NT2/D1 (cell line): ENCODE results near the gene ROR2.

ENCODE experiments used
- DNase-seq: peaks from one replicate; pipeline ENCODE4 v3.0.0-alpha.2; 2011; ENCODE audit warnings: low read depth, low spot score
- H3K27me3 ChIP-seq: 2 replicates; pipeline ENCODE4 v1.6.0; 2011; ENCODE audit warnings: mild to moderate bottlenecking; ENCODE audit not compliant: insufficient read length, insufficient read depth
- H3K36me3 ChIP-seq: 2 replicates; pipeline ENCODE4 v1.6.1; 2011; ENCODE audit warnings: mild to moderate bottlenecking, low read length, mixed read lengths; ENCODE audit not compliant: insufficient read depth, insufficient read length
- H3K4me1 ChIP-seq: 2 replicates; pipeline ENCODE4 v1.5.1; 2011; ENCODE audit not compliant: insufficient read depth, insufficient read length
- H3K4me3 ChIP-seq: 2 replicates; pipeline ENCODE4 v1.5.1; 2011; ENCODE audit warnings: low read depth; ENCODE audit not compliant: insufficient read length
- H3K9ac ChIP-seq: 2 replicates; pipeline ENCODE4 v1.6.0; 2011; ENCODE audit warnings: low read depth; ENCODE audit not compliant: insufficient read length
- H3K9me3 ChIP-seq: 2 replicates; pipeline ENCODE4 v1.5.1; 2011; ENCODE audit warnings: mild to moderate bottlenecking, low read length; ENCODE audit not compliant: insufficient read depth
- SUZ12 ChIP-seq: IDR thresholded peaks from 2 replicates; pipeline ENCODE4 v1.6.1; 2011; ENCODE audit not compliant: insufficient read length, insufficient read depth; ENCODE audit errors: extremely low read depth
- YY1 ChIP-seq: IDR thresholded peaks from 2 replicates; pipeline ENCODE4 v1.6.1; 2011; ENCODE audit not compliant: insufficient read length, insufficient read depth
- ZNF274 ChIP-seq: IDR thresholded peaks from 2 replicates; pipeline ENCODE4 v1.6.1; 2011; ENCODE audit warnings: mild to moderate bottlenecking, low read depth, low read length

The ROR2 gene

DNA sequence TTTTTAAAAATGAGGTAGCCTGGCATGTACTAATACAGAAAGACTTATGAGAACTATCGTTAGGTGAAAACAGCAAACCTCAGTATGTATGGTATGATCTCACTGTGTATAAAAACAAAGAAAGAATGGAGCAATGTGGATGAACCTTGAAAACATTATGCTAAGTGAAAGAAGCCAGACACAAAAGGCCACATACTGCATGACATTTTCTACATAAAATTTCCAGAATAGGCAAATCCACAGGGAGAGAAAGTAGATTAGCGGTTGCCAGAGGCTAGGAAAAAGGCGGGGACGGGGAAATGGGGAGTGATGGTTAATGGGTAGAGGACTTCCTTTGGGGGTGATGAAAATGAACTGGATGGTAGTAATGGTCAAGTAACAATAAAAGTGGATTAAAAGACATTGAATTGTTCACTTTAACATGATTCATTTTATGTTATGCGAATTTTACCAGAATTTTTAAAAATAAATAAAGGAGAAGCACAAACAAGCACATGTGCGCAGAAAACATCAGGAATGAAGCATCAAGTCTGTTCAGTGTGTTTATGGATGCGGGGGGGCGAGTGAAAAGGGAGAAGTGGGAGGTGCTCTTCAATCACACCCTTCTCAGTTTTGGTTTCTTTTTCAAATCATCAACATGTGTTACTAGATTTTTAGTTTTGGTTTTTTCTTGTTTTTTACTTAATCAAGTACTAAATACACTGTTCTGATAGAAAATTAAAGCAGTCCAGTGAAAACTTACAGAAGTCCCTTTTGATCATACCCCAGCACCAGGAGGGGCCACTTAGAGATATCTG lies 16.3 kb downstream of the ROR2 start:
- Histone ChIP-seq H3K4me1 (peaks cover 4% of the 10 kb centered on the region), H3K27me3 (no peaks in the 10 kb centered on the region), H3K9me3 (peaks cover 49% of the 10 kb centered on the region), H3K4me3 (no peak overlapping the region), H3K9ac (no peak overlapping the region), H3K36me3 (peaks cover 3% of the 10 kb centered on the region)
- TF ChIP-seq ZNF274 (no peak), YY1 (no peak), SUZ12 (no peak)
- DNase-seq: no peak

DNA sequence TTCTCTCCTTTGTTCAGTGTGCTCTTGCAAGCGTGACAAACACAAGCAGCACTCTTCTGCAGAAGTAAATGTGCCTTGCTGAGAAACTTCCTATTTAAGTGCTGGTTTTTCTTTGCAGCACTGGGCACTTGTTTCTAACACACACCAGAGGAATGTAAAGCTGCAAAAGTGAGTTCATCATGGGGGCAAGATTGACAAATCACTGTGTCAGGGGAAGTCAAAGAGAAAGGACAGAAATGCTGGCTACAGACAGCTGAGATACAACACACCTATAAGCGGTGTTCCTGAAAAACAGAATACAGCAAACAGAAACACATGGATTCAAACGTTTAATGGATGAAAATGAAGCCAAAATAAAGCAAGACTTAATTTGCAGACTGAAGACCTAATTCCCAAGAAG lies 19.6 kb downstream of the ROR2 start:
- DNase-seq: no peak
- Histone ChIP-seq H3K27me3 (no peaks in the 10 kb centered on the region), H3K9ac (no peak overlapping the region), H3K4me3 (no peak overlapping the region), H3K9me3 (peaks cover 58% of the 10 kb centered on the region), H3K36me3 (peaks cover 3% of the 10 kb centered on the region), H3K4me1 (peaks cover 5% of the 10 kb centered on the region)
- TF ChIP-seq ZNF274 (no peak), SUZ12 (no peak), YY1 (no peak)

DNA sequence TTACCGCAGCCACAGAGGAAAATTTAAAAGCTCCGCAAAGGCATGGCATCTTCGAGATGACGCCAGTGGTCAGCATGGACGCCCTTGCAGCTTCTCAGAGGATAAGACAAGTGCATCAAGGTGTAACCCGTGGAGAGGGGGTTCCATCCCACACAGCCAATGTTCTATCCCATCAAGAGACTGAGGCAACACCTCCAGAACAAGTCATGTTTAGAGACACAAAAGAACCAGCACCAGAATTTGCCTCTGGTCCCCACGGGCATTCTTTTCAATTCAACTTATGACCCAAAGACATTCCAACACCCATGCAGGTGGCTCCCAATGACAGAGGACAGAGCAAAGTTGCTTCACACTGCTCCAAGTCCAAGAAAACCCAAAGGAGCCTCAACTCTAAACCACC lies 20.7 kb downstream of the ROR2 start:
- no peak for DNase-seq
- H3K27me3 ChIP-seq: no peaks in the 10 kb centered on the region
- H3K4me3 ChIP-seq: no peak overlapping the region
- TF ChIP-seq SUZ12: no peak
- TF ChIP-seq YY1: no peak
- no peak for TF ChIP-seq ZNF274
- no peak overlapping the region for H3K9ac ChIP-seq
- H3K36me3 ChIP-seq: peaks cover 3% of the 10 kb centered on the region
- H3K4me1 ChIP-seq: peaks cover 5% of the 10 kb centered on the region
- H3K9me3 ChIP-seq: peaks cover 58% of the 10 kb centered on the region

DNA sequence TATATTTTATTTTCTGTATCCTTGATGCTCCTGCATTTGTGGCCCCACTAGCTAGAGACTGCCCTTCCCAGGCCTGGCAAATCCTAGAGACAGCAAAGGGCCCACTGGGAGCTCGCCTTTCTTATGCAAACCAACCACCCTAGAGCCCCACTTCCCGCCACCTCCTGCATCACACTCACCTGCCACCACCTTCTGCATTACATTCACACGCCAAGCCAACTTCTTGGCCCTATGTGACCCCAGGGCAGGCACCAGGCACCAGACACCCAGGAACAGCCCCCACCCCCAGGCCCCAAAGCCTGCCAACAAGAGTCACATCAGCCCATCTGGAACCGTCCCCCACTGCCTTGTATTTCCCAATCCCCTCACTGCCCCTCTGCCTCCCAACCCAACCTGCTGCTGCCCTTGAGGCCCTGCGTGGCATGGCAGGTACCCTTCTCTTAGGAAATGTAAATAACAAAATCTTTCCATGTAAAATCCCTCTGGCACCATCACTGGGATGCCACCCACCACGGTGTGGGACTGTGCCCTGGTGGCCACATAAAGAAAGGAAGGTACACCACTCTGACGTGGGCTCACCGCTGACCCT lies 22.0 kb downstream of the ROR2 start:
- TF ChIP-seq ZNF274 (no peak), YY1 (no peak), SUZ12 (no peak)
- DNase-seq: no peak

DNA sequence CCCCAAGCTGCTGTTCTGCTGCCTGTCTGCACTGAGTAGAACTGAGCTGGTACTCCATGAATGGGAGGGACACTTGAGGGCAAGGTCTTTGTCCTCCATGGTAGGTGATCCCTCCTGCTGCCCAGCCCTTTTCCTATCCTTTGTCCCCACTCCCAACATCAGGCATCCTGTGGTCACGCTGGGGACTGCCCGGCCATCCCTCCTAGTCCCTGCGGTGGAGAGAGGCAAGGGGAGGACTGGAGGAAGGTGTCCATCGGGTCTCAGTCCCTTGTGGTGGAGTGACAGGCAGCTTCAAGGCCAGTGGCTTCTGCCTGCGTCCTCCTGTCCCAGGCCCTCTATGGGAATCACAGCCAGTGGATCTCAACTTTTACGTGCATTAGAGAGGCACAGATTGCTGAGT lies 25.9 kb downstream of the ROR2 start:
- TF ChIP-seq SUZ12 (no peak), YY1 (no peak), ZNF274 (no peak)
- Histone ChIP-seq H3K4me1 (peaks cover 16% of the 10 kb centered on the region), H3K36me3 (no peaks in the 10 kb centered on the region), H3K4me3 (no peak overlapping the region), H3K9me3 (peaks cover 13% of the 10 kb centered on the region; the same call in 1 of the 2 replicates), H3K27me3 (peaks cover 26% of the 10 kb centered on the region), H3K9ac (no peak overlapping the region)
- no peak for DNase-seq

More for the DNA sequence above, 22.0 kb downstream of the ROR2 start:
- Histone ChIP-seq H3K9ac (no peak overlapping the region), H3K4me3 (no peak overlapping the region), H3K27me3 (peaks cover 10% of the 10 kb centered on the region), H3K9me3 (peaks cover 49% of the 10 kb centered on the region), H3K36me3 (peaks cover 3% of the 10 kb centered on the region), H3K4me1 (peaks cover 5% of the 10 kb centered on the region)

DNA sequence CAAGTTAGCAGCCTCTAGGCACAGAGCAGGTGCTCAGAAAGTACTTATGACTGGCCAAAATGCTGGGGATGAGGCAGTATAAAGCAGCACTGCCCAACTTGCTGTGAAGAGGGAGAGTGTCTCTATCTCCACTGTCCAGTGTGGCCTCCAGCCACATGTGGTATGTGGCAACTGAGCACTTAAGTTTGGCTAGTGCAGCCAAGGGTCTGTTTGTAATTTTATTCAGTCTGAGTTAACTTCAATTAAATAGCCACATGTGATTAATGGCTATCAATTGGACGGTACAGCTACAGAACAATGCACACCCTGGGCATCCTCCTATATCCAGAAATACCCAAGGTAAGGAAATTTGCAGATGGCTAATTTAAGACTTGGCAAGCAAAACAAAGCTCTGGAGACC lies 26.9 kb downstream of the ROR2 start:
- H3K9ac ChIP-seq: no peak overlapping the region
- no peak for DNase-seq
- peaks cover 3% of the 10 kb centered on the region; the same call in 1 of the 2 replicates for H3K9me3 ChIP-seq
- peaks cover 14% of the 10 kb centered on the region for H3K4me1 ChIP-seq
- H3K27me3 ChIP-seq: peaks cover 29% of the 10 kb centered on the region
- no peaks in the 10 kb centered on the region for H3K36me3 ChIP-seq
- H3K4me3 ChIP-seq: no peak overlapping the region
- TF ChIP-seq ZNF274 (no peak), YY1 (no peak), SUZ12 (no peak)

DNA sequence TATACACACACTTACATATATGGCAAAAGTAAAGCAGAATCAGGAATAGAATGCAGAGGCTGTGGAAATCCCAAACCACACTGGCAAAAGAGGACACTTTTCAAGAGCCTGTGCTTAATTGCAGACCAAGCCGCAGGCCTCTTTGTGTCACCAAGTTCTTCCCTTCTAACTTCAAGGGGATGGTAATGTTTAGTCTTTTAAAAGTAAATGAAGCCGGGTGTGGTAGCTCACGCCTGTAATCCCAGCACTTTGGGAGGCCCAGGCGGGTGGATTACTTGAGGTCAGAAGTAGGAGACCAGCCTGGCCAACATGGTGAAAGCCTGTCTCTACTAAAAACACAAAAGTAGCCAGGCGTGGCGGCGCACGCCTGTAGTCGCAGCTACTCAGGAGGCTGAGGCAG lies 28.7 kb downstream of the ROR2 start:
- no peak overlapping the region for H3K4me3 ChIP-seq
- TF ChIP-seq ZNF274 (no peak), SUZ12 (no peak), YY1 (no peak)
- no peaks in the 10 kb centered on the region for H3K9me3 ChIP-seq
- no peak overlapping the region for H3K9ac ChIP-seq
- H3K4me1 ChIP-seq: peaks cover 11% of the 10 kb centered on the region
- H3K27me3 ChIP-seq: peaks cover 29% of the 10 kb centered on the region
- no peaks in the 10 kb centered on the region for H3K36me3 ChIP-seq
- DNase-seq: peak; percentile 78
